HG02938 (cell line): Measurements from ENCODE around the gene SNX25.
"Not testable (repeated sequence)": the region's sequence is repeated elsewhere in the genome, so short reads cannot be mapped to it uniquely, and the experiment has no call there.

ENCODE experiments used
- ATAC-seq: cut with Tn5 transposase; IDR thresholded peaks from one replicate; pipeline ENCODE4 v1.9.1; 2021; ENCODE audit warnings: mild to moderate bottlenecking, moderate library complexity; ENCODE audit not compliant: unreplicated experiment

SNX25 gene

GRCh38 chr4:185298728-185299430 is 89.5 kb downstream of the SNX25 start:
- ATAC-seq = no peak

GRCh38 chr4:185304541-185304940 is 95.1 kb downstream of the SNX25 start:
- ATAC-seq = no peak

GRCh38 chr4:185304944-185305690 is 95.7 kb downstream of the SNX25 start:
- peak; percentile 43 for ATAC-seq

- ATAC-seq = no peak
Measured at GRCh38 chr4:185305979-185306442, 96.6 kb downstream of the SNX25 start.

GRCh38 chr4:185307136-185307950 is 97.9 kb downstream of the SNX25 start:
- peak; percentile 70 for ATAC-seq

- peak; percentile 57 for ATAC-seq
Measured at GRCh38 chr4:185309770-185310169, 100.4 kb downstream of the SNX25 start.

GRCh38 chr4:185311113-185311888 is 101.9 kb downstream of the SNX25 start:
- ATAC-seq = peak; percentile 31

GRCh38 chr4:185312699-185313098 is 103.3 kb downstream of the SNX25 start:
- no peak for ATAC-seq

GRCh38 chr4:185317462-185317861 is 108.1 kb downstream of the SNX25 start:
- ATAC-seq = not testable (repeated sequence)

GRCh38 chr4:185317880-185318279 is 108.5 kb downstream of the SNX25 start:
- no peak for ATAC-seq

- ATAC-seq = no peak
Measured at GRCh38 chr4:185318679-185319078, 109.3 kb downstream of the SNX25 start.

- ATAC-seq = no peak
Measured at GRCh38 chr4:185322803-185323202, 113.4 kb downstream of the SNX25 start.

- ATAC-seq = no peak
Measured at GRCh38 chr4:185323606-185324005, 114.2 kb downstream of the SNX25 start.

- not testable (repeated sequence) for ATAC-seq
Measured at GRCh38 chr4:185324361-185324760, 115.0 kb downstream of the SNX25 start.

- not testable (repeated sequence) for ATAC-seq
Measured at GRCh38 chr4:185325721-185326120, 116.3 kb downstream of the SNX25 start.

GRCh38 chr4:185328586-185328985 is 119.2 kb downstream of the SNX25 start:
- no peak for ATAC-seq

- not testable (repeated sequence) for ATAC-seq
Measured at GRCh38 chr4:185329879-185330510, 120.6 kb downstream of the SNX25 start.

- ATAC-seq = peak; percentile 73
Measured at GRCh38 chr4:185332575-185333464, 123.4 kb downstream of the SNX25 start.

GRCh38 chr4:185334326-185334725 is 124.9 kb downstream of the SNX25 start:
- no peak for ATAC-seq
